ENCODE measurements around the gene KCNG2. TPM values are rescaled to one million over a fixed set of nuclear protein-coding genes. Genes with fewer than 3 reads are reported as not detected.

Gene KCNG2
- total RNA-seq, 1 donor from 2014 or later, result not detected

GRCh38 chr18:79936641-79937040, 138.9 kb downstream of the KCNG2 start:
- Mint-ChIP-seq H3K36me3 (ENCODE audit: low read depth) (peaks cover 50% of the 10 kb centered on the region), H3K27me3 (ENCODE audit: low read depth) (no peaks in the 10 kb centered on the region), H3K4me1 (peaks cover 15% of the 10 kb centered on the region), H3K9me3 (peaks cover 15% of the 10 kb centered on the region), H3K4me3 (no peak overlapping the region), H3K27ac (ENCODE audit: unreplicated experiment) (no peak overlapping the region)
- no peak for TF ChIP-seq CTCF (conservative IDR thresholded peaks at IDR 0.05)
- no peak for DNase-seq (ENCODE audit: low read depth, low spot score)

- no peaks in the 10 kb centered on the region for H3K27me3 Mint-ChIP-seq (ENCODE audit: low read depth)
- no peak for DNase-seq (ENCODE audit: low read depth, low spot score)
- peaks cover 13% of the 10 kb centered on the region for H3K9me3 Mint-ChIP-seq
- H3K4me3 Mint-ChIP-seq, result no peak overlapping the region
- H3K4me1 Mint-ChIP-seq, result peaks cover 15% of the 10 kb centered on the region
- no peak for TF ChIP-seq CTCF (conservative IDR thresholded peaks at IDR 0.05)
- H3K27ac Mint-ChIP-seq (ENCODE audit: unreplicated experiment), result no peak overlapping the region
- H3K36me3 Mint-ChIP-seq (ENCODE audit: low read depth), result peaks cover 46% of the 10 kb centered on the region
These were observed 139.5 kb downstream of the KCNG2 start for GRCh38 chr18:79937103-79937860.

- peaks cover 39% of the 10 kb centered on the region for H3K36me3 Mint-ChIP-seq (ENCODE audit: low read depth)
- H3K4me3 Mint-ChIP-seq, result no peak overlapping the region
- peaks cover 7% of the 10 kb centered on the region for H3K9me3 Mint-ChIP-seq
- no peak for TF ChIP-seq CTCF (conservative IDR thresholded peaks at IDR 0.05)
- DNase-seq (ENCODE audit: low read depth, low spot score), result no peak
- no peak overlapping the region for H3K27ac Mint-ChIP-seq (ENCODE audit: unreplicated experiment)
- peaks cover 15% of the 10 kb centered on the region for H3K4me1 Mint-ChIP-seq
- H3K27me3 Mint-ChIP-seq (ENCODE audit: low read depth), result no peaks in the 10 kb centered on the region
These were observed 140.5 kb downstream of the KCNG2 start for GRCh38 chr18:79938196-79938595.

GRCh38 chr18:79939096-79939495, 141.4 kb downstream of the KCNG2 start:
- Mint-ChIP-seq H3K27me3 (ENCODE audit: low read depth) (no peaks in the 10 kb centered on the region), H3K36me3 (ENCODE audit: low read depth) (peaks cover 30% of the 10 kb centered on the region), H3K27ac (ENCODE audit: unreplicated experiment) (no peak overlapping the region), H3K4me3 (no peak overlapping the region), H3K9me3 (peaks cover 3% of the 10 kb centered on the region), H3K4me1 (peaks cover 9% of the 10 kb centered on the region)
- DNase-seq (ENCODE audit: low read depth, low spot score), result no peak
- TF ChIP-seq CTCF (conservative IDR thresholded peaks at IDR 0.05), result no peak

GRCh38 chr18:79940126-79940813, 142.5 kb downstream of the KCNG2 start:
- Mint-ChIP-seq H3K9me3 (no peaks in the 10 kb centered on the region), H3K36me3 (ENCODE audit: low read depth) (peaks cover 21% of the 10 kb centered on the region), H3K4me1 (no peaks in the 10 kb centered on the region), H3K4me3 (no peak overlapping the region), H3K27ac (ENCODE audit: unreplicated experiment) (no peak overlapping the region), H3K27me3 (ENCODE audit: low read depth) (no peaks in the 10 kb centered on the region)
- no peak for DNase-seq (ENCODE audit: low read depth, low spot score)
- TF ChIP-seq CTCF (conservative IDR thresholded peaks at IDR 0.05), result no peak
